HG03066 (cell line): ENCODE data around the gene STXBP4.

Source experiments
- ATAC-seq: cut with Tn5 transposase; IDR thresholded peaks from one replicate; pipeline ENCODE4 v1.9.1; 2021; ENCODE audit warnings: low read depth; ENCODE audit not compliant: unreplicated experiment

The STXBP4 gene

GRCh38 chr17:55110521-55110920 lies 142.0 kb downstream of the STXBP4 start:
- no peak for ATAC-seq

- no peak for ATAC-seq
Observed at GRCh38 chr17:55114283-55114682, 145.7 kb downstream of the STXBP4 start.

GRCh38 chr17:55116440-55116914 lies 147.9 kb downstream of the STXBP4 start:
- ATAC-seq: no peak

GRCh38 chr17:55117164-55117563 lies 148.6 kb downstream of the STXBP4 start:
- ATAC-seq: no peak

GRCh38 chr17:55120651-55121050 lies 152.1 kb downstream of the STXBP4 start:
- ATAC-seq: no peak

- no peak for ATAC-seq
Observed at GRCh38 chr17:55121268-55121667, 152.7 kb downstream of the STXBP4 start.

GRCh38 chr17:55122114-55122513 lies 153.5 kb downstream of the STXBP4 start:
- ATAC-seq: no peak

GRCh38 chr17:55124730-55125360 lies 156.3 kb downstream of the STXBP4 start:
- no peak for ATAC-seq

- ATAC-seq: no peak
Observed at GRCh38 chr17:55133583-55133982, 165.0 kb downstream of the STXBP4 start.

GRCh38 chr17:55134486-55135157 lies 166.1 kb downstream of the STXBP4 start:
- no peak for ATAC-seq

- ATAC-seq: no peak
Observed at GRCh38 chr17:55140809-55141208, 172.2 kb downstream of the STXBP4 start.

- ATAC-seq: no peak
Observed at GRCh38 chr17:55144518-55144917, 176.0 kb downstream of the STXBP4 start.

- ATAC-seq: no peak
Observed at GRCh38 chr17:55149485-55149884, 180.9 kb downstream of the STXBP4 start.

- no peak for ATAC-seq
Observed at GRCh38 chr17:55152236-55152635, 183.7 kb downstream of the STXBP4 start.

- ATAC-seq: no peak
Observed at GRCh38 chr17:55154101-55154500, 185.5 kb downstream of the STXBP4 start.

GRCh38 chr17:55155856-55156560 lies 187.4 kb downstream of the STXBP4 start:
- ATAC-seq: no peak

GRCh38 chr17:55157165-55157564 lies 188.6 kb downstream of the STXBP4 start:
- ATAC-seq: no peak

GRCh38 chr17:55158439-55158838 lies 189.9 kb downstream of the STXBP4 start:
- ATAC-seq: no peak

GRCh38 chr17:55159251-55159650 lies 190.7 kb downstream of the STXBP4 start:
- no peak for ATAC-seq

GRCh38 chr17:55160501-55160900 lies 191.9 kb downstream of the STXBP4 start:
- ATAC-seq: no peak

GRCh38 chr17:55161935-55162555 lies 193.5 kb downstream of the STXBP4 start:
- no peak for ATAC-seq
